Stomach (tissue), 4 donors: ENCODE data around the gene NEK10.

Experiments
- CTCF ChIP-seq, 7 experiments: fragments of 450-650 bp in 4 of 7; fragments of 200-600 bp in 3 of 7; sonication (generic) in 3 of 7; IDR thresholded peaks; one replicate each; pipeline ENCODE4 v1.5.1; 2016 to 2019; ENCODE audit warnings: antibody characterized with exemption in 7 of 7, control low read depth in 2 of 7, mild to moderate bottlenecking in 1 of 7
- EP300 ChIP-seq: sonication (generic); formaldehyde crosslinking; IDR thresholded peaks from one replicate; pipeline ENCODE4 v1.6.1; 2017; ENCODE audit warnings: antibody characterized with exemption
- POLR2A ChIP-seq, 4 donors: fragments of 450-650 bp; IDR thresholded peaks; one replicate each; pipeline ENCODE4 v1.6.1; 2016; ENCODE audit warnings: antibody characterized with exemption in 4 of 4, control low read depth in 2 of 4, mild to moderate bottlenecking in 1 of 4, moderate library complexity in 1 of 4

- TF ChIP-seq EP300 (no peak), CTCF (IDR thresholded peaks at IDR 0.05) (no peak), POLR2A (IDR thresholded peaks at IDR 0.05) (no peak)
Observed at GRCh38 chr3:27366062-27366591, 3.1 kb downstream of the NEK10 start.
